ENCODE measurements around the gene GKN1. TPM values are rescaled to one million over a fixed set of nuclear protein-coding genes. Genes with fewer than 3 reads are reported as not detected.

Gene GKN1, protein sequence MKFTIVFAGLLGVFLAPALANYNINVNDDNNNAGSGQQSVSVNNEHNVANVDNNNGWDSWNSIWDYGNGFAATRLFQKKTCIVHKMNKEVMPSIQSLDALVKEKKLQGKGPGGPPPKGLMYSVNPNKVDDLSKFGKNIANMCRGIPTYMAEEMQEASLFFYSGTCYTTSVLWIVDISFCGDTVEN
- total RNA-seq (not detected), polyA plus RNA-seq (under 1 TPM in 2 of 3 donors, not detected in 1; 0.21 to 0.23 TPM)
- long read RNA-seq, donor 1, result 0 reads
- long read RNA-seq, donor 2, result 0 reads

DNA sequence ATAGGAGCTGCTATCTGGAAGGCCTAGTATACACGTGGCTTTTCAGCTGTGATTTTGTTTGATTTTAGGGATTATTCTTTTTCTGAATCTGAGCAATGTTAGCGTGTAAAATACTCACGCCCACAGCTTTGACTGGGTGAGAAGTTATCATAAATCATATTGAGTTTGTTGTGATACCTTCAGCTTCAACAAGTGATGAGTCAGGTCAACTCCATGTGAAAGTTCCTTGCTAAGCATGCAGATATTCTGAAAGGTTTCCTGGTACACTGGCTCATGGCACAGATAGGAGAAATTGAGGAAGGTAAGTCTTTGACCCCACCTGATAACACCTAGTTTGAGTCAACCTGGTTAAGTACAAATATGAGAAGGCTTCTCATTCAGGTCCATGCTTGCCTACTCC is at the start of gene GKN1:
Gene GKN1 (plus strand): TSS at position 386 of the 400 bp plus-strand sequence. CDS start 42 bp downstream, outside the sequence.
- Histone ChIP-seq H3K27me3 (ENCODE audit: insufficient read depth in 3 of 3, low read length in 2 of 3) (no peaks in the 10 kb centered on the region), H3K27ac (no peak within 1 kb of the TSS), H3K4me1 (no peaks in the 10 kb centered on the region), H3K9me3 (no peaks in the 10 kb centered on the region), H3K36me3 (ENCODE audit: insufficient read depth in 1 of 2, low read depth in 1 of 2) (no peaks in the 10 kb centered on the region), H3K4me3 (no peak within 1 kb of the TSS)
- intact Hi-C loops (cut with DNase I), result no loop called here
- no peak for ATAC-seq
- no peak for DNase-seq
- WGBS, 3 donors, result 55 to 69% (median 57%) methylated on average over 3 of the region's 3 CpGs
- TF ChIP-seq, protein P1, sequence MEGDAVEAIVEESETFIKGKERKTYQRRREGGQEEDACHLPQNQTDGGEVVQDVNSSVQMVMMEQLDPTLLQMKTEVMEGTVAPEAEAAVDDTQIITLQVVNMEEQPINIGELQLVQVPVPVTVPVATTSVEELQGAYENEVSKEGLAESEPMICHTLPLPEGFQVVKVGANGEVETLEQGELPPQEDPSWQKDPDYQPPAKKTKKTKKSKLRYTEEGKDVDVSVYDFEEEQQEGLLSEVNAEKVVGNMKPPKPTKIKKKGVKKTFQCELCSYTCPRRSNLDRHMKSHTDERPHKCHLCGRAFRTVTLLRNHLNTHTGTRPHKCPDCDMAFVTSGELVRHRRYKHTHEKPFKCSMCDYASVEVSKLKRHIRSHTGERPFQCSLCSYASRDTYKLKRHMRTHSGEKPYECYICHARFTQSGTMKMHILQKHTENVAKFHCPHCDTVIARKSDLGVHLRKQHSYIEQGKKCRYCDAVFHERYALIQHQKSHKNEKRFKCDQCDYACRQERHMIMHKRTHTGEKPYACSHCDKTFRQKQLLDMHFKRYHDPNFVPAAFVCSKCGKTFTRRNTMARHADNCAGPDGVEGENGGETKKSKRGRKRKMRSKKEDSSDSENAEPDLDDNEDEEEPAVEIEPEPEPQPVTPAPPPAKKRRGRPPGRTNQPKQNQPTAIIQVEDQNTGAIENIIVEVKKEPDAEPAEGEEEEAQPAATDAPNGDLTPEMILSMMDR (IDR thresholded peaks at IDR 0.05), result no peak

DNA sequence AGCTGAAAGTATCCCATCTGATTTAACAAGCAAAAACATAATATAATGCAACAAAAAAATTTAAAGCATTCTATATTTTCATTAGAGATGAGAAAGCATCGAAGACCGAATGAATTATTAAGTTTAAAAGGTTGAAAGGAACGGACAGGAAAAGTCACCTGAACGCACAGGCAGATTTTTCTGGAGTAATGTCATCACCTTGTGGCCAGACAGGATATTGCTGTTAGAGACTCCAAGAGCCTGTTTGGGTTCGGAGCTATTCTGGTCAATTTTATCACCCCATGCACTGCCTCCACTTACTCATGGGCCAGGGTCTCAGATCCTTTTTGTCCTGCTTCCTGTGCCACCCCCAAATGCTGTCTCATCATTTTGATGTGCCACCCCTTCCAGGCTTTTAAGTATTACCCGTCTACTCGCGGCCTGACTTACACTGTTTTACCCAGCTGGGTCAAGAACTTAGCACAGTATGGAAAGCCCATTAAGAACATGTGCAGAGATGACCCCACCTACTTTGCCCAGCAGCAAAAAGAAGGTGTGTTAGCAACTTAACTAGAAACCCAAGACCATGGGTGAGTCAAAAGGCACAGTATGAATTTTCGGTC is 49.0 kb upstream of the GKN1 start:
- H3K27me3 ChIP-seq (ENCODE audit: insufficient read depth in 3 of 3, low read length in 2 of 3), result no peaks in the 10 kb centered on the region
- intact Hi-C loops (cut with DNase I), result loop anchor here (2.0 to 10.0 kb wide), 4 partner anchors 175 to 471 kb away; no protein-coding TSS in a partner anchor
- no peaks in the 10 kb centered on the region for H3K9me3 ChIP-seq
- H3K36me3 ChIP-seq (ENCODE audit: insufficient read depth in 1 of 2, low read depth in 1 of 2), result no peaks in the 10 kb centered on the region
- TF ChIP-seq, protein P1 (IDR thresholded peaks at IDR 0.05), result peak; percentile 85
- 41 to 43% (median 43%) methylated on average over 9 of the region's 9 CpGs for WGBS, 3 donors
- ATAC-seq (peak; percentile 46 to 73 (median 62)), DNase-seq (no peak)
- H3K4me3 ChIP-seq, result no peak overlapping the region
- no peak overlapping the region for H3K27ac ChIP-seq
- no peaks in the 10 kb centered on the region for H3K4me1 ChIP-seq

DNA sequence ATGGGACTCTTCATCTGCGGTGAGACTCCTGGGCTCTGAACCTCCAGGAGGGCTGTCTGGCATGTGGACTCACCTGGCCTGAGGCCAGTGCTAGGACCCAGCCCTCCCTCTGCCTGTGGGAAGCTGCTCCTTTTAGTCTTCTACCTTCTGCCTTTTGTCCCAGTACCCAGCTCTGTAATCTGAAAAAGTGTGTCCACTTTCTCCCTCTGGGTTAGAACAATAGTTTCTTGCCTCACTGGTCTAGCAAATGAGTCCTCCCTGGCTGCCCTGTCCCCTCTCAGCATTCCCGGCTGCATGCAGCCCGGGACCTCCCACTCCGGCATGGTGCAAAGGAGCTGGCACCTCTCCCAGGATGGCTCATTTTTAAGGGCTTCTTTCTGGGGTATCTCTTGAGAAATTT is 47.6 kb upstream of the GKN1 start:
- ATAC-seq (no peak), DNase-seq (no peak)
- intact Hi-C loops (cut with DNase I), result loop anchor here (5.0 to 10.0 kb wide), 3 partner anchors 219 to 472 kb away; no protein-coding TSS in a partner anchor
- Histone ChIP-seq H3K4me3 (no peak overlapping the region), H3K27ac (no peak overlapping the region), H3K36me3 (ENCODE audit: insufficient read depth in 1 of 2, low read depth in 1 of 2) (no peaks in the 10 kb centered on the region), H3K4me1 (no peaks in the 10 kb centered on the region), H3K9me3 (no peaks in the 10 kb centered on the region), H3K27me3 (ENCODE audit: insufficient read depth in 3 of 3, low read length in 2 of 3) (peaks cover 0 to 2% (median 0%) of the 10 kb centered on the region in 3 donors)
- 40 to 56% (median 50%) methylated on average over 4 of the region's 4 CpGs for WGBS, 3 donors
- TF ChIP-seq, protein P1 (IDR thresholded peaks at IDR 0.05), result no peak

DNA sequence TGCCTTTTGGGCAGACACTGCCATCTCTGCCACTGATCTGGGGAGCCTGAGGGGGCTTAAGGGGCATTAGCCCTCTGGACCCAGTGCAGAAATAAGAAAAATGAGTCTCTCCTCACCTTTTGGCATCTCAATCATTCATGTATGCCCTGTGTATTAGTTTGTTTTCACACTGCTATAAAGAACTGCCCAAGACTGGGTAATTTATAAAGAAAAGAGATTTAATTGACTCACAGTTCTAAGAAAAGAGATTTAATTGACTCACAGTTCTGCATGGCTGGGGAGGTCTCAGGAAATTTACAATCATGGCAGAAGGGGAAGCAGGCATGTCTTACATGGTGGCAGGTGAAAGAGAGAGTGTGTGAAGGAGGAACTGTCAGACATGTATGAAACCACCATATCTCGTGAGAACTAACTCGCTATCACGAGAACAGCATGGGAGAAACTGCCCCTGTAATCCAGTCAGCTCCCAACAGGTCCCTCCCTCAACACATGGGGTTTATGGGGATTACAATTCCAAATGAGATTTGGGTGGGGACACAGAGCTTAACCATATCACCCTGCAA is 43.2 kb upstream of the GKN1 start:
- Histone ChIP-seq H3K4me3 (no peak overlapping the region), H3K4me1 (no peaks in the 10 kb centered on the region), H3K9me3 (no peaks in the 10 kb centered on the region), H3K27me3 (ENCODE audit: insufficient read depth in 3 of 3, low read length in 2 of 3) (peaks cover 0 to 2% (median 0%) of the 10 kb centered on the region in 3 donors), H3K27ac (no peak overlapping the region), H3K36me3 (ENCODE audit: insufficient read depth in 1 of 2, low read depth in 1 of 2) (no peaks in the 10 kb centered on the region)
- TF ChIP-seq, protein P1 (IDR thresholded peaks at IDR 0.05), result no peak
- ATAC-seq, result no peak
- 71 to 87% (median 77%) methylated on average over 3 of the region's 3 CpGs for WGBS, 3 donors
- no peak for DNase-seq
- intact Hi-C loops (cut with DNase I), result loop anchor here in 1 of 2 donors (10.0 kb wide), 1 partner anchor 374 kb away; no protein-coding TSS in a partner anchor

Measured in psoas muscle (tissue), 8 donors.